Nephron progenitor cell (in vitro differentiated cells): Measurements from ENCODE around the gene PLPP7.
A peak's percentile ranks its signal among the peaks of the same experiment; 100 is the strongest.
"Not testable (repeated sequence)": the region's sequence is repeated elsewhere in the genome, so short reads cannot be mapped to it uniquely, and the experiment has no call there.

Source experiments
- DNase-seq: peaks from one replicate; pipeline ENCODE4 v3.0.0; 2021
- H3K27ac Mint-ChIP-seq: 2 replicates; pipeline ENCODE4 v1.8.0; 2021; ENCODE audit warnings: mild to moderate bottlenecking, moderate library complexity, mixed read lengths
- H3K27me3 Mint-ChIP-seq: 2 replicates; pipeline ENCODE4 v1.8.0; 2021; ENCODE audit warnings: mild to moderate bottlenecking, low read depth, mixed read lengths; ENCODE audit not compliant: poor library complexity
- H3K36me3 Mint-ChIP-seq: 2 replicates; pipeline ENCODE4 v1.8.0; 2021; ENCODE audit warnings: low read depth, mixed read lengths
- H3K4me1 Mint-ChIP-seq: 2 replicates; pipeline ENCODE4 v1.8.0; 2021; ENCODE audit warnings: mixed read lengths
- H3K4me3 Mint-ChIP-seq: 2 replicates; pipeline ENCODE4 v1.8.0; 2021; ENCODE audit warnings: mild to moderate bottlenecking, moderate library complexity, mixed read lengths
- H3K9me3 Mint-ChIP-seq: 2 replicates; pipeline ENCODE4 v1.8.0; 2021; ENCODE audit warnings: mild to moderate bottlenecking, moderate library complexity, mixed read lengths
- TF ChIP-seq, protein P1 (sequence below): fragments of 200-600 bp; sonication (generic); IDR thresholded peaks from 2 replicates; pipeline ENCODE4 v1.5.0; 2021; ENCODE audit warnings: antibody characterized with exemption

PLPP7 gene

GRCh38 chr9:131264231-131264630 lies 25.3 kb upstream of the PLPP7 start:
- Mint-ChIP-seq H3K4me1 (peaks cover 52% of the 10 kb centered on the region), H3K36me3 (peaks cover 8% of the 10 kb centered on the region), H3K4me3 (no peak overlapping the region), H3K27ac (peak overlapping the region; percentile 25), H3K9me3 (no peaks in the 10 kb centered on the region), H3K27me3 (peaks cover 6% of the 10 kb centered on the region)
- DNase-seq: no peak
- TF ChIP-seq, protein P1, sequence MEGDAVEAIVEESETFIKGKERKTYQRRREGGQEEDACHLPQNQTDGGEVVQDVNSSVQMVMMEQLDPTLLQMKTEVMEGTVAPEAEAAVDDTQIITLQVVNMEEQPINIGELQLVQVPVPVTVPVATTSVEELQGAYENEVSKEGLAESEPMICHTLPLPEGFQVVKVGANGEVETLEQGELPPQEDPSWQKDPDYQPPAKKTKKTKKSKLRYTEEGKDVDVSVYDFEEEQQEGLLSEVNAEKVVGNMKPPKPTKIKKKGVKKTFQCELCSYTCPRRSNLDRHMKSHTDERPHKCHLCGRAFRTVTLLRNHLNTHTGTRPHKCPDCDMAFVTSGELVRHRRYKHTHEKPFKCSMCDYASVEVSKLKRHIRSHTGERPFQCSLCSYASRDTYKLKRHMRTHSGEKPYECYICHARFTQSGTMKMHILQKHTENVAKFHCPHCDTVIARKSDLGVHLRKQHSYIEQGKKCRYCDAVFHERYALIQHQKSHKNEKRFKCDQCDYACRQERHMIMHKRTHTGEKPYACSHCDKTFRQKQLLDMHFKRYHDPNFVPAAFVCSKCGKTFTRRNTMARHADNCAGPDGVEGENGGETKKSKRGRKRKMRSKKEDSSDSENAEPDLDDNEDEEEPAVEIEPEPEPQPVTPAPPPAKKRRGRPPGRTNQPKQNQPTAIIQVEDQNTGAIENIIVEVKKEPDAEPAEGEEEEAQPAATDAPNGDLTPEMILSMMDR: no peak

DNA sequence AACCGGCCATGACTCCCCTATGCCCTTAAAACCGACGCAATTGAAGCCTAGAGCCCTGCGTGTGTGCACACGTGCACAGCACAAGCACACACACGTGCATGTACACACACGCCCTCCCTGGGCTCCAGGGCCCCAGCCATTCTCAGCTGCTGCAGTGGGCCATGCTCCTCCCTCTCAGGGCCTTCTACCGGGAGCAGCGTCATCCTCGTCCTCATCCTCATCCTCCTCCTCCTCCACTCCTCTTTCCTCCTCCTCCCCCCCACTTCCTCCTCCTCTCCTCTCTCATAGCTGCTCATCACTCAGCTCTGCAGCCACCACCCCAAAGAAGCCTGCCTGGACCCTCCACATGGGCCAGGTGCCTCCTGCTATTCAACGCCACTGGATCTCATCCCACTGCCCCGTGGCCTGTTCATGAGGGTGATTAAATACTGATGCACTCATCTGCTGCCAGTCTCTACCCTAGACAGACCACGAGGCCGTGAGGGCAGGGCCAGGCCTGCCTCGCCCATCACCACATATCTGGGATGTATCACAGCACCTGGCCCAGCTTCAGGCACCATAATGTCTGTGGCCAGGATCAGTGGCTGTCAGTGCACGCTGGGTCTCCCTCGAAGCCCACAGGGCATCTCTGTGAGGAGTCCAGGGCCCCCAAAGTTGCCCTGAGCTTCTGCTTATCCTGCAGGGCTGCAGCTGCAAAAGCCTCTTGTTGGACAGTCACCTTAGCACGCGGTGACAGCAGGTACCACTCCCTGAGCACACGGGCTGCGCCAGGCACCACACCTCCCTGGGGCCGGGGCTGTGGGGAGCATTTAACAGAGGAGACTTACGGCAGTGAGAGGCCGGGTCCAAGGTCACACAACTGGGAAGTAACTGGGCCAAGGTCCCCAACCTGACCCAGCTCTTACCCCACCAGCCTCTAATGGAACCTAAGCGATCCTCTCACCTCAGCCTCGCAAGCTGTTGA lies 23.0 kb upstream of the PLPP7 start:
- TF ChIP-seq, protein P1: no peak
- Mint-ChIP-seq H3K27me3 (peaks cover 6% of the 10 kb centered on the region), H3K36me3 (peaks cover 4% of the 10 kb centered on the region), H3K4me3 (no peak overlapping the region), H3K27ac (peak overlapping the region; percentile 65), H3K4me1 (peaks cover 63% of the 10 kb centered on the region), H3K9me3 (no peaks in the 10 kb centered on the region)
- no peak for DNase-seq

GRCh38 chr9:131270171-131271015 lies 19.1 kb upstream of the PLPP7 start:
- Mint-ChIP-seq H3K27me3 (peaks cover 28% of the 10 kb centered on the region), H3K9me3 (no peaks in the 10 kb centered on the region), H3K27ac (no peak overlapping the region), H3K4me3 (no peak overlapping the region), H3K36me3 (no peaks in the 10 kb centered on the region), H3K4me1 (peaks cover 70% of the 10 kb centered on the region)
- TF ChIP-seq, protein P1: no peak
- DNase-seq: no peak

DNA sequence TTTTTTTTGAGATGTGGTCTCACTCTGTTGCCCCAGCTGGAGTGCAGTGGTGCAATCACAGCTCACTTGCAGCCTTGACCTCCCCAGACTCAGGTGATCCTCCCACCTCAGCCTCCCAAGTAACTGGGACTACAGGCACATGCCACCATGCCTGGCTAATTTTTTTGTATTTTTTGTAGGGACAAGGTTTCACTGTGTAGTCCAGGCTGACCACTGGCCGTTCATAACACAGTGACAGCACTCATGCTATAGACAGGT lies 18.6 kb upstream of the PLPP7 start:
- H3K36me3 Mint-ChIP-seq, H3K9me3 Mint-ChIP-seq, DNase-seq, H3K27ac Mint-ChIP-seq, H3K4me3 Mint-ChIP-seq: not testable (repeated sequence)
- H3K4me1 Mint-ChIP-seq: peaks cover 75% of the 10 kb centered on the region
- H3K27me3 Mint-ChIP-seq: peaks cover 34% of the 10 kb centered on the region

GRCh38 chr9:131271506-131271931 lies 18.0 kb upstream of the PLPP7 start:
- Mint-ChIP-seq H3K4me1 (peaks cover 75% of the 10 kb centered on the region), H3K36me3 (no peaks in the 10 kb centered on the region), H3K4me3 (no peak overlapping the region), H3K9me3 (no peaks in the 10 kb centered on the region), H3K27me3 (peaks cover 39% of the 10 kb centered on the region), H3K27ac (no peak overlapping the region)
- DNase-seq: no peak
- TF ChIP-seq, protein P1: no peak

DNA sequence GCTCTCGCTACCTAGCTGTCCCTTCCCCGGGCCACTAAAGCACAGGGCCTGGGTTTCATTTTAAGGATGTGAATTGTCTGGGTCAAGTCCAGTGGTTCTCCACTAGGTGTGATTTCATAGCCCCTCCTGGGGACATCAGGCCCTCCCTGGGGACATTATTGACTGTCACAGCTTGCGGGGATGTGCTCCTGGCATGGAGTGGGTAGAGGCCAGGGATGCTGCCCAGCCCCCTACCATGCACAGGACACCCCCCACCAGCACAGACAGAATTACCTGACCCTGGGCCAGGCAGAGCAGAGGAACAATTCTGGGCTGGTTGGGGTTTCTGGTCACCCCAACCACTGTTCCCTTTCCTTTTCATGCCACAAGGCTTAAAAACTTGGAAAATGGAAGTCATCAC lies 17.3 kb upstream of the PLPP7 start:
- TF ChIP-seq, protein P1: no peak
- H3K4me1 Mint-ChIP-seq: peaks cover 68% of the 10 kb centered on the region
- no peak for DNase-seq
- peaks cover 41% of the 10 kb centered on the region for H3K27me3 Mint-ChIP-seq
- no peak overlapping the region for H3K27ac Mint-ChIP-seq
- H3K4me3 Mint-ChIP-seq: no peak overlapping the region
- H3K36me3 Mint-ChIP-seq: no peaks in the 10 kb centered on the region
- H3K9me3 Mint-ChIP-seq: no peaks in the 10 kb centered on the region
